HepG2 (cell line): Measurements from ENCODE around the gene KIF5B. TPM values are rescaled to one million over a fixed set of nuclear protein-coding genes. Genes with fewer than 3 reads are reported as not detected.
A peak's percentile ranks its signal among the peaks of the same experiment; 100 is the strongest.

ENCODE experiments used
- DMAP1 ChIP-seq: IDR thresholded peaks from 2 replicates; pipeline ENCODE4 v1.6.1; 2016
- ESRRA ChIP-seq: sonication (generic); formaldehyde crosslinking; IDR thresholded peaks from 2 replicates; pipeline ENCODE4 v1.5.1; 2020; ENCODE audit warnings: mild to moderate bottlenecking, low read depth, missing genetic modification reagents
- FOSL1 ChIP-seq: sonication (generic); formaldehyde crosslinking; IDR thresholded peaks from 2 replicates; pipeline ENCODE4 v1.9.0; 2021; ENCODE audit warnings: missing genetic modification reagents, borderline replicate concordance
- GABPB1 ChIP-seq: IDR thresholded peaks from 2 replicates; pipeline ENCODE4 v1.6.1; 2016; ENCODE audit warnings: mild to moderate bottlenecking, missing genetic modification reagents, moderate library complexity, missing compliant biosample characterization
- HOXA3 ChIP-seq: sonication (generic); formaldehyde crosslinking; IDR thresholded peaks from 2 replicates; pipeline ENCODE4 v1.5.0; 2020; ENCODE audit warnings: missing genetic modification reagents
- RARA ChIP-seq: IDR thresholded peaks from 2 replicates; pipeline ENCODE4 v1.6.1; 2016; ENCODE audit warnings: missing genetic modification reagents, missing compliant biosample characterization
- SALL1 ChIP-seq: sonication (generic); formaldehyde crosslinking; IDR thresholded peaks from 2 replicates; pipeline ENCODE4 v1.8.0; 2022; ENCODE audit warnings: mild to moderate bottlenecking, missing genetic modification reagents
- SYNCRIP ChIP-seq: fragments of 200-400 bp; formaldehyde crosslinking; IDR thresholded peaks from 2 replicates; pipeline ENCODE4 v1.6.1; 2018; ENCODE audit warnings: mild to moderate bottlenecking, low read depth, low read length; ENCODE audit not compliant: insufficient read depth
- TAF1 ChIP-seq: sonication (generic); formaldehyde crosslinking; IDR thresholded peaks from 2 replicates; pipeline ENCODE4 v1.4.0; 2020; ENCODE audit warnings: missing genetic modification reagents
- TBP ChIP-seq: sonication (generic); formaldehyde crosslinking; IDR thresholded peaks from 2 replicates; pipeline ENCODE4 v1.5.0; 2020; ENCODE audit warnings: missing genetic modification reagents
- TBX3 ChIP-seq: fragments of 450-650 bp; IDR thresholded peaks from 2 replicates; pipeline ENCODE4 v1.6.1; 2017; ENCODE audit warnings: antibody characterized with exemption, mild to moderate bottlenecking, inconsistent platforms, borderline replicate concordance
- ZNF205 ChIP-seq: IDR thresholded peaks from 2 replicates; pipeline ENCODE4 v1.6.1; 2018; ENCODE audit warnings: missing biosample characterization, missing genetic modification reagents
- ZNF224 ChIP-seq: sonication (generic); formaldehyde crosslinking; IDR thresholded peaks from 2 replicates; pipeline ENCODE4 v1.5.0; 2020; ENCODE audit warnings: mild to moderate bottlenecking, missing genetic modification reagents
- ZNF292 ChIP-seq: sonication (generic); formaldehyde crosslinking; IDR thresholded peaks from 2 replicates; pipeline ENCODE4 v1.8.1; 2022; ENCODE audit warnings: mild to moderate bottlenecking, low read depth, missing genetic modification reagents, borderline replicate concordance
- ZNF383 ChIP-seq: sonication (generic); formaldehyde crosslinking; IDR thresholded peaks from 2 replicates; pipeline ENCODE4 v1.4.0; 2020; ENCODE audit warnings: missing genetic modification reagents, mild to moderate bottlenecking, borderline replicate concordance
- ZNF543 ChIP-seq: sonication (generic); formaldehyde crosslinking; IDR thresholded peaks from 2 replicates; pipeline ENCODE4 v1.4.0; 2020; ENCODE audit warnings: mild to moderate bottlenecking, missing genetic modification reagents
- ZNF737 ChIP-seq: sonication (generic); formaldehyde crosslinking; IDR thresholded peaks from 2 replicates; pipeline ENCODE4 v1.5.0; 2020; ENCODE audit warnings: missing genetic modification reagents, mild to moderate bottlenecking, borderline replicate concordance
- ZNF772 ChIP-seq: sonication (generic); formaldehyde crosslinking; IDR thresholded peaks from 2 replicates; pipeline ENCODE4 v1.5.0; 2020; ENCODE audit warnings: mild to moderate bottlenecking, missing genetic modification reagents
- ZNF776 ChIP-seq: sonication (generic); formaldehyde crosslinking; IDR thresholded peaks from 2 replicates; pipeline ENCODE4 v1.4.0; 2020; ENCODE audit warnings: mild to moderate bottlenecking, missing genetic modification reagents
- polyA plus RNA-seq, 8 experiments: library from polyadenylated mRNA; depleted of rRNA in 3 of 8; stranded (reverse) in 7 of 8; unstranded in 1 of 8; fragments of >200 nt; fragmentation: Illumina TruSeq in 4 of 8; extraction: Trizol in 4 of 8; gene quantifications; 2 replicates each; pipeline versions ENCODE4 v1.2.1 to v1.2.3, GENCODE V29; 2011 to 2016; ENCODE audit warnings: low read depth in 4 of 8, missing spikeins in 1 of 8, mixed read lengths in 1 of 8; ENCODE audit not compliant: insufficient read depth in 1 of 8
- total RNA-seq, 5 experiments: library from RNA; depleted of rRNA; stranded (reverse); fragments of >200 nt; fragmentation: Illumina TruSeq; extraction: Trizol; gene quantifications; 2 replicates each; pipeline ENCODE4 v1.2.3, GENCODE V29; 2016; ENCODE audit warnings: low read depth in 1 of 5
- TF ChIP-seq, protein P1 (sequence below): sonication (generic); formaldehyde crosslinking; IDR thresholded peaks from 2 replicates; pipeline ENCODE4 v1.4.0; 2020; ENCODE audit warnings: missing genetic modification reagents
- TF ChIP-seq, protein P2 (sequence below): sonication (generic); formaldehyde crosslinking; conservative IDR thresholded peaks from 2 replicates; pipeline ENCODE4 v1.8.1; 2023; ENCODE audit warnings: missing genetic modification reagents
- TF ChIP-seq, protein P3 (sequence below): sonication (generic); formaldehyde crosslinking; IDR thresholded peaks from 2 replicates; pipeline ENCODE4 v1.8.0; 2022; ENCODE audit warnings: mild to moderate bottlenecking, missing genetic modification reagents
- TF ChIP-seq, protein P4 (sequence below): sonication (generic); formaldehyde crosslinking; IDR thresholded peaks from 2 replicates; pipeline ENCODE4 v1.4.0; 2020; ENCODE audit warnings: missing genetic modification reagents

Gene KIF5B
- total and polyA plus RNA-seq, 2 of the 13 experiments (the other 11 are each of a cell fraction or from before 2014, with no cell fraction given): 34.3 to 133 TPM

DNA sequence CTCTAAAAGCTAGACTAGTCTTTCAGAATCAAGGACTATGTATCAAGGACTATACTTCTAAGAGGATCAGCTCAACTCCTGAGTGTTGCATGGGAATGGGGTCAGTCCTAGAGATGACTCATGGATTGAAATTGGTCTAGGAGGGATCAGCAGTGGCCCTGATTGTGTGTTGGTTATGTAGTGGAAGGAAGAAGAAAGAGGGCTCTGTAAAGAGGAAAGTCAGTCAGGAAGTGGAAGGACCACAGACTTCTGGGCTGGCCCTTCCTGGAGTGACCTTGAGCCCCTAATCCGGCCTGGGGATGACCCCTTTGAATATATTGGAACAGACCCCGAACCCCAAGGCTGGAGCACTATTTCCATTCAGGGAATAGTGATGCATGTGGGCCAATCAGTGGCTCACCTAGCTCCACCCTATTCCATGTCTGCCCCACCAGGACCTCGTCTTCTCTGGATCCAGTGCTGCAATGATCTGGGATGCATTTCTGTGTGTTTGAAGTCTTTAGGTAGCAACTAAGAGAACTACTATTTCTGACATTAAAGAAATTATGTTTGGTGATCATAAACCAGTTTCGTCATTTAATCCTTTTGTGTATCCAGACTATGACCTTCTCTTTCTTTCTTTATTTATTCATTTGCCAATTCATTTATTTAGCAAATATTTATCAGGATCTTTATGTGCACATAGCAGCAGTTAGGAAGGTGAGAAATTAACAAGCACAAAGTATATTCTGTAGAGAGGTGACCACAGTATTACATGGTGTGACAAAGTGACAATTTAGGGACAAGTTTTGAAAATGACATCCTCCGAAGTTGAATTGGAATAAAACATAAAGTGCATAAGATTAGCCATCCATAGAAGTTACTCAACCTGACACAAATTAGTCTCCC, 48.6 kb upstream of the KIF5B start (continued):
- TF ChIP-seq TAF1 (peak; percentile 28; the same call in 1 of the 2 replicates), ZNF776 (CRISPR knock-in tag) (no peak), DMAP1 (CRISPR knock-in tag) (no peak), ZNF737 (no peak), ZNF292 (CRISPR knock-in tag) (0 out of 2 replicates have a peak, but pooled peaks have one; percentile 17), ZNF383 (no peak), ZNF543 (CRISPR knock-in tag) (no peak), ZNF772 (CRISPR knock-in tag) (no peak), FOSL1 (CRISPR knock-in tag) (peak; percentile 55; the same call in 1 of the 2 replicates), TBX3 (peak; percentile 86; the same call in 1 of the 2 replicates), ESRRA (CRISPR knock-in tag) (0 out of 2 replicates have a peak, but pooled peaks have one; percentile 45), SALL1 (CRISPR knock-in tag) (peak; percentile 72), SYNCRIP (no peak), RARA (peak; percentile 74), ZNF205 (CRISPR knock-in tag) (no peak), ZNF224 (CRISPR knock-in tag) (no peak), TBP (CRISPR knock-in tag) (no peak), HOXA3 (CRISPR knock-in tag) (no peak), GABPB1 (peak; percentile 28; the same call in 1 of the 2 replicates)
- TF ChIP-seq, protein P1, sequence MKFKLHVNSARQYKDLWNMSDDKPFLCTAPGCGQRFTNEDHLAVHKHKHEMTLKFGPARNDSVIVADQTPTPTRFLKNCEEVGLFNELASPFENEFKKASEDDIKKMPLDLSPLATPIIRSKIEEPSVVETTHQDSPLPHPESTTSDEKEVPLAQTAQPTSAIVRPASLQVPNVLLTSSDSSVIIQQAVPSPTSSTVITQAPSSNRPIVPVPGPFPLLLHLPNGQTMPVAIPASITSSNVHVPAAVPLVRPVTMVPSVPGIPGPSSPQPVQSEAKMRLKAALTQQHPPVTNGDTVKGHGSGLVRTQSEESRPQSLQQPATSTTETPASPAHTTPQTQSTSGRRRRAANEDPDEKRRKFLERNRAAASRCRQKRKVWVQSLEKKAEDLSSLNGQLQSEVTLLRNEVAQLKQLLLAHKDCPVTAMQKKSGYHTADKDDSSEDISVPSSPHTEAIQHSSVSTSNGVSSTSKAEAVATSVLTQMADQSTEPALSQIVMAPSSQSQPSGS (CRISPR knock-in tag): no peak
- TF ChIP-seq, protein P2, sequence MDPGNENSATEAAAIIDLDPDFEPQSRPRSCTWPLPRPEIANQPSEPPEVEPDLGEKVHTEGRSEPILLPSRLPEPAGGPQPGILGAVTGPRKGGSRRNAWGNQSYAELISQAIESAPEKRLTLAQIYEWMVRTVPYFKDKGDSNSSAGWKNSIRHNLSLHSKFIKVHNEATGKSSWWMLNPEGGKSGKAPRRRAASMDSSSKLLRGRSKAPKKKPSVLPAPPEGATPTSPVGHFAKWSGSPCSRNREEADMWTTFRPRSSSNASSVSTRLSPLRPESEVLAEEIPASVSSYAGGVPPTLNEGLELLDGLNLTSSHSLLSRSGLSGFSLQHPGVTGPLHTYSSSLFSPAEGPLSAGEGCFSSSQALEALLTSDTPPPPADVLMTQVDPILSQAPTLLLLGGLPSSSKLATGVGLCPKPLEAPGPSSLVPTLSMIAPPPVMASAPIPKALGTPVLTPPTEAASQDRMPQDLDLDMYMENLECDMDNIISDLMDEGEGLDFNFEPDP (CRISPR knock-in tag): no peak
- TF ChIP-seq, protein P3, sequence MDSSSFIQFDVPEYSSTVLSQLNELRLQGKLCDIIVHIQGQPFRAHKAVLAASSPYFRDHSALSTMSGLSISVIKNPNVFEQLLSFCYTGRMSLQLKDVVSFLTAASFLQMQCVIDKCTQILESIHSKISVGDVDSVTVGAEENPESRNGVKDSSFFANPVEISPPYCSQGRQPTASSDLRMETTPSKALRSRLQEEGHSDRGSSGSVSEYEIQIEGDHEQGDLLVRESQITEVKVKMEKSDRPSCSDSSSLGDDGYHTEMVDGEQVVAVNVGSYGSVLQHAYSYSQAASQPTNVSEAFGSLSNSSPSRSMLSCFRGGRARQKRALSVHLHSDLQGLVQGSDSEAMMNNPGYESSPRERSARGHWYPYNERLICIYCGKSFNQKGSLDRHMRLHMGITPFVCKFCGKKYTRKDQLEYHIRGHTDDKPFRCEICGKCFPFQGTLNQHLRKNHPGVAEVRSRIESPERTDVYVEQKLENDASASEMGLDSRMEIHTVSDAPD (CRISPR knock-in tag): no peak
- TF ChIP-seq, protein P4, sequence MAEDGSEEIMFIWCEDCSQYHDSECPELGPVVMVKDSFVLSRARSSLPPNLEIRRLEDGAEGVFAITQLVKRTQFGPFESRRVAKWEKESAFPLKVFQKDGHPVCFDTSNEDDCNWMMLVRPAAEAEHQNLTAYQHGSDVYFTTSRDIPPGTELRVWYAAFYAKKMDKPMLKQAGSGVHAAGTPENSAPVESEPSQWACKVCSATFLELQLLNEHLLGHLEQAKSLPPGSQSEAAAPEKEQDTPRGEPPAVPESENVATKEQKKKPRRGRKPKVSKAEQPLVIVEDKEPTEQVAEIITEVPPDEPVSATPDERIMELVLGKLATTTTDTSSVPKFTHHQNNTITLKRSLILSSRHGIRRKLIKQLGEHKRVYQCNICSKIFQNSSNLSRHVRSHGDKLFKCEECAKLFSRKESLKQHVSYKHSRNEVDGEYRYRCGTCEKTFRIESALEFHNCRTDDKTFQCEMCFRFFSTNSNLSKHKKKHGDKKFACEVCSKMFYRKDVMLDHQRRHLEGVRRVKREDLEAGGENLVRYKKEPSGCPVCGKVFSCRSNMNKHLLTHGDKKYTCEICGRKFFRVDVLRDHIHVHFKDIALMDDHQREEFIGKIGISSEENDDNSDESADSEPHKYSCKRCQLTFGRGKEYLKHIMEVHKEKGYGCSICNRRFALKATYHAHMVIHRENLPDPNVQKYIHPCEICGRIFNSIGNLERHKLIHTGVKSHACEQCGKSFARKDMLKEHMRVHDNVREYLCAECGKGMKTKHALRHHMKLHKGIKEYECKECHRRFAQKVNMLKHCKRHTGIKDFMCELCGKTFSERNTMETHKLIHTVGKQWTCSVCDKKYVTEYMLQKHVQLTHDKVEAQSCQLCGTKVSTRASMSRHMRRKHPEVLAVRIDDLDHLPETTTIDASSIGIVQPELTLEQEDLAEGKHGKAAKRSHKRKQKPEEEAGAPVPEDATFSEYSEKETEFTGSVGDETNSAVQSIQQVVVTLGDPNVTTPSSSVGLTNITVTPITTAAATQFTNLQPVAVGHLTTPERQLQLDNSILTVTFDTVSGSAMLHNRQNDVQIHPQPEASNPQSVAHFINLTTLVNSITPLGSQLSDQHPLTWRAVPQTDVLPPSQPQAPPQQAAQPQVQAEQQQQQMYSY: no peak
